H1 (cell line): ENCODE measurements around the gene SNRPB. TPM values are rescaled to one million over a fixed set of nuclear protein-coding genes. Genes with fewer than 3 reads are reported as not detected.

Experiments used
- CTCF ChIA-PET: fragments of 300-600 bp; sonication (Branson Sonifier 250); formaldehyde crosslinking; loops from one replicate; lab custom pipeline; 2021; ENCODE audit not compliant: partially characterized antibody; lab: Charles Lee
- POLR2A ChIA-PET: fragments of 300-600 bp; sonication (Branson Sonifier 250); formaldehyde crosslinking; loops from one replicate; lab custom pipeline; 2021; ENCODE audit warnings: inconsistent platforms; ENCODE audit not compliant: partially characterized antibody; lab: Charles Lee
- DNase-seq, 2 experiments: peaks; one replicate each; pipeline versions ENCODE4 v3.0.0 to v3.0.0-alpha.2; 2010 to 2022; ENCODE audit warnings: low spot score in 2 of 2, low read depth in 1 of 2, mixed read lengths in 1 of 2
- FAIRE-seq: peaks from 2 replicates; lab custom pipeline; 2011; peaks lifted over from hg19 to GRCh38; lab: Jason Lieb, UNC
- H2AFZ ChIP-seq: 2 replicates; pipeline ENCODE4 v1.8.1; 2012; ENCODE audit warnings: low read length, inconsistent platforms
- H2AK5ac ChIP-seq: 2 replicates; pipeline ENCODE4 v1.6.1; 2013; ENCODE audit warnings: low read depth, low read length
- H2BK120ac ChIP-seq: replicated peaks from 2 replicates; pipeline ENCODE3; 2013; ENCODE audit warnings: low read depth, low read length, inconsistent platforms
- H2BK12ac ChIP-seq: 2 replicates; pipeline ENCODE4 v1.6.1; 2013; ENCODE audit warnings: low read depth, low read length
- H2BK15ac ChIP-seq: 2 replicates; pipeline ENCODE4 v1.6.1; 2013; ENCODE audit warnings: low read length
- H2BK20ac ChIP-seq: 2 replicates; pipeline ENCODE4 v1.6.1; 2013; ENCODE audit warnings: low read length
- H2BK5ac ChIP-seq: 2 replicates; pipeline ENCODE4 v1.6.1; 2013; ENCODE audit warnings: low read depth, low read length
- H3K14ac ChIP-seq: 2 replicates; pipeline ENCODE4 v1.6.1; 2013; ENCODE audit warnings: inconsistent platforms; ENCODE audit not compliant: insufficient read length
- H3K18ac ChIP-seq: 2 replicates; pipeline ENCODE4 v1.6.1; 2013; ENCODE audit warnings: low read length; ENCODE audit errors: extremely low read depth
- H3K23ac ChIP-seq: 2 replicates; pipeline ENCODE4 v1.6.1; 2013; ENCODE audit warnings: inconsistent platforms; ENCODE audit not compliant: insufficient read length
- H3K23me2 ChIP-seq: 2 replicates; pipeline ENCODE4 v1.6.1; 2013; ENCODE audit warnings: low read depth, low read length
- H3K27ac ChIP-seq: 2 replicates; pipeline ENCODE4 v1.6.1; 2011; ENCODE audit warnings: low read depth, low read length, inconsistent platforms
- H3K27me3 ChIP-seq, 4 experiments: replicated peaks in 1 of 4; 1 replicate in 1 of 4; 2 replicates in 3 of 4; pipeline versions ENCODE4 v1.6.1 to v1.8.1; 2011 to 2013; ENCODE audit warnings: low read length in 3 of 4, mild to moderate bottlenecking in 3 of 4, inconsistent platforms in 2 of 4, mixed read lengths in 2 of 4, moderate library complexity in 1 of 4; ENCODE audit not compliant: control insufficient read depth in 3 of 4, insufficient read depth in 3 of 4; ENCODE audit errors: extremely low read depth in 1 of 4
- H3K36me3 ChIP-seq, 4 experiments: 2 replicates each; pipeline versions ENCODE4 v1.6.1 to v1.8.1; 2011 to 2013; ENCODE audit warnings: mild to moderate bottlenecking in 4 of 4, low read length in 3 of 4, moderate library complexity in 2 of 4, control low read depth in 1 of 4, inconsistent platforms in 1 of 4; ENCODE audit not compliant: insufficient read depth in 4 of 4, control insufficient read depth in 2 of 4
- H3K4ac ChIP-seq: replicated peaks from 2 replicates; pipeline ENCODE3; 2013; ENCODE audit warnings: low read length, low read depth, mixed read lengths, inconsistent platforms; ENCODE audit not compliant: insufficient read length
- H3K4me1 ChIP-seq, 4 experiments: replicated peaks in 1 of 4; 1 replicate in 1 of 4; 2 replicates in 3 of 4; pipeline versions ENCODE4 v1.6.1 to v1.8.1; 2011 to 2013; ENCODE audit warnings: low read length in 3 of 4, inconsistent platforms in 2 of 4, mixed read lengths in 1 of 4; ENCODE audit not compliant: insufficient read depth in 4 of 4, control insufficient read depth in 3 of 4
- H3K4me2 ChIP-seq, 2 experiments: 2 replicates each; pipeline versions ENCODE4 v1.6.1 to v1.8.1; 2011 to 2013; ENCODE audit warnings: low read depth in 2 of 2, low read length in 2 of 2, control low read depth in 1 of 2, inconsistent platforms in 1 of 2, mild to moderate bottlenecking in 1 of 2; ENCODE audit not compliant: insufficient read depth in 1 of 2
- H3K4me3 ChIP-seq, 4 experiments: fragments of 200-600, 300-600 bp in 1 of 4; sonication (generic), shearing (Covaris generic), sonication (Bioruptor Twin) in 1 of 4; 2 replicates each; pipeline versions ENCODE4 v1.5.1 to v1.8.1; 2011 to 2016; ENCODE audit warnings: low read length in 4 of 4, low read depth in 3 of 4, control low read depth in 2 of 4, inconsistent platforms in 2 of 4, mild to moderate bottlenecking in 2 of 4, mixed read lengths in 1 of 4, moderate library complexity in 1 of 4; ENCODE audit not compliant: insufficient read depth in 2 of 4; ENCODE audit errors: extremely low read depth in 1 of 4
- H3K56ac ChIP-seq: replicated peaks from 2 replicates; pipeline ENCODE3; 2013; ENCODE audit warnings: low read depth, mild to moderate bottlenecking, mixed read lengths, low read length, inconsistent platforms; ENCODE audit not compliant: insufficient read length
- H3K79me1 ChIP-seq: 2 replicates; pipeline ENCODE4 v1.6.1; 2013; ENCODE audit warnings: low read depth, low read length, control low read depth
- H3K79me2 ChIP-seq, 2 experiments: 2 replicates each; pipeline versions ENCODE4 v1.6.1 to v1.8.1; 2012 to 2013; ENCODE audit warnings: low read length in 2 of 2, mild to moderate bottlenecking in 2 of 2, inconsistent platforms in 1 of 2; ENCODE audit not compliant: insufficient read depth in 2 of 2, control insufficient read depth in 1 of 2
- H3K9ac ChIP-seq, 4 experiments: replicated peaks in 1 of 4; 1 replicate in 1 of 4; 2 replicates in 3 of 4; pipeline versions ENCODE4 v1.6.1 to v1.8.1; 2011 to 2013; ENCODE audit warnings: low read depth in 3 of 4, low read length in 3 of 4, control low read depth in 2 of 4, mild to moderate bottlenecking in 2 of 4, moderate library complexity in 2 of 4, inconsistent platforms in 1 of 4; ENCODE audit errors: extremely low read depth in 1 of 4
- H3K9me3 ChIP-seq, 2 experiments: 2 replicates each; pipeline versions ENCODE4 v1.6.1 to v1.8.1; 2012 to 2013; ENCODE audit warnings: mild to moderate bottlenecking in 2 of 2, moderate library complexity in 2 of 2, control low read depth in 1 of 2, inconsistent platforms in 1 of 2, low read depth in 1 of 2, low read length in 1 of 2, mixed read lengths in 1 of 2; ENCODE audit not compliant: insufficient read depth in 2 of 2
- H4K20me1 ChIP-seq, 2 experiments: replicated peaks in 1 of 2; 2 replicates each; pipeline versions ENCODE3 to v1.8.1; 2011 to 2013; ENCODE audit warnings: inconsistent platforms in 2 of 2, low read length in 2 of 2, mild to moderate bottlenecking in 1 of 2; ENCODE audit not compliant: insufficient read depth in 2 of 2, control insufficient read depth in 1 of 2
- H4K5ac ChIP-seq: 2 replicates; pipeline ENCODE4 v1.6.1; 2013; ENCODE audit warnings: low read length, low read depth, mixed read lengths, inconsistent platforms; ENCODE audit not compliant: insufficient read length
- H4K8ac ChIP-seq: 2 replicates; pipeline ENCODE4 v1.8.0; 2013; ENCODE audit warnings: mild to moderate bottlenecking, moderate library complexity, low read length, inconsistent platforms; ENCODE audit not compliant: insufficient read depth; ENCODE audit errors: extremely low read depth
- H4K91ac ChIP-seq: replicated peaks from 2 replicates; pipeline ENCODE3; 2013; ENCODE audit warnings: low read length, mixed read lengths, inconsistent platforms; ENCODE audit not compliant: insufficient read length
- POLR2A ChIP-seq, 2 experiments: IDR thresholded peaks; 1 replicate in 1 of 2; 2 replicates in 1 of 2; pipeline ENCODE4 v1.6.1; 2011; ENCODE audit warnings: low read depth in 2 of 2, low read length in 2 of 2, mild to moderate bottlenecking in 2 of 2; ENCODE audit errors: control extremely low read depth in 1 of 2
- RBBP5 ChIP-seq: IDR thresholded peaks from 2 replicates; pipeline ENCODE4 v1.7.1; 2012; ENCODE audit warnings: low read depth, mild to moderate bottlenecking, inconsistent platforms, low read length, moderate library complexity, borderline replicate concordance
- WGBS, 2 experiments: shearing (Covaris generic) in 1 of 2; methylation state at CpG; one replicate each; pipeline versions ENCODE4 v1.1.6 to v1.1.7; 2013 to 2015; ENCODE audit warnings: low lambda C conversion rate in 2 of 2, mixed read lengths in 2 of 2, inconsistent platforms in 1 of 2, low coverage in 1 of 2, missing lambda C conversion rate in 1 of 2; ENCODE audit not compliant: insufficient replicate concordance in 2 of 2, insufficient coverage in 1 of 2, insufficient read length in 1 of 2; ENCODE audit errors: extremely low coverage in 1 of 2, missing lambda C conversion rate in 1 of 2; 5-methylcytosine and 5-hydroxymethylcytosine counted together
- polyA plus RNA-seq, 7 experiments: library from polyadenylated mRNA; depleted of rRNA in 3 of 7; stranded (reverse) in 5 of 7; unstranded in 2 of 7; fragments of >200 nt in 5 of 7; fragments of 200-250 nt in 2 of 7; gene quantifications; 1 replicate in 5 of 7; 2 replicates in 1 of 7; 4 replicates in 1 of 7; pipeline versions ENCODE4 v1.2.1 to v1.2.3, GENCODE V29; 2011 to 2013; ENCODE audit warnings: missing spikeins in 2 of 7, mixed read lengths in 2 of 7
- total RNA-seq: library from RNA; stranded (reverse); fragmentation: NEBNext Ultra II Directional; extraction: Animal tissue kit (Norgen Biotek cat#: 25700); gene quantifications from 2 replicates; pipeline ENCODE4 v1.2.1, GENCODE V29; 2021

SNRPB gene
- total and polyA plus RNA-seq, 2 of the 8 experiments (the other 6 are each of a cell fraction or from before 2014, with no cell fraction given) = 507 to 589 TPM

DNA sequence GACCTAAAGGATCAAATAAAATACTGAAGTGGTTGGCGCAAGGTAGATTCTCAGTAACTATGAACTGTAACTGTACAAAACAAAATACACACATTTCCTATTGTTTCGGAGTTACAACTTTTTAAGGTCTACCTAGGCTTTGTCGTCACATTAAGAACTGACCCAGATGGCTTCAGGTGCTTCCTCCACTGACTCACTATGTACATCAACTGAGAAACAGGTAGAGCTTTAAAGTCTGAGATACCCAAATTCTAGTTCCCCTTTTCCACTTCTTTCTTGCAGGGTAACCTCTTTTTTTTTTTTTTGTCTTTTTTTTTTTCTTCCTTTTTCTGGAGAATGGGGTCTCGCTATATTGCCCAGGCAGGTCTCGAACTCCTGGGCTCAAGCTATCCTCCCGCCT is 5.5 kb downstream of the SNRPB start:
- no peak overlapping the region for H3K9ac ChIP-seq
- FAIRE-seq (no peak), DNase-seq (no peak)
- H4K5ac ChIP-seq = no peak overlapping the region
- peaks cover 31 to 56% of the 10 kb centered on the region in 2 experiments for H3K79me2 ChIP-seq
- no peak overlapping the region for H2BK20ac ChIP-seq
- ChIA-PET CTCF (interaction anchor here (0.6 to 1.3 kb wide), 4 partner anchors 9 to 127 kb away, joined by 3 read pairs; no protein-coding TSS in a partner anchor), POLR2A (interaction anchor here (0.6 to 8.2 kb wide), 3 partner anchors 6 to 183 kb away, joined by 3 to 119 read pairs (median 19); no protein-coding TSS in a partner anchor)
- TF ChIP-seq POLR2A (IDR thresholded peaks at IDR 0.05; ENCODE audit: control extremely low read depth in 1 of 2, low read depth in 2 of 2, low read length in 2 of 2) = 0 out of 3 replicates have a peak, but pooled peaks of 1 of the 2 experiments have one; percentile 38
- TF ChIP-seq RBBP5 = no peak
- H2BK120ac ChIP-seq = no peak overlapping the region
- H4K8ac ChIP-seq = no peak overlapping the region
- peaks cover 60 to 91% (median 74%) of the 10 kb centered on the region in 4 experiments for H3K36me3 ChIP-seq
- no peak overlapping the region for H2AK5ac ChIP-seq
- H3K27me3 ChIP-seq = no peaks in the 10 kb centered on the region
- H3K9me3 ChIP-seq = no peaks in the 10 kb centered on the region
- no peak overlapping the region for H2BK5ac ChIP-seq
- H3K56ac ChIP-seq = no peak overlapping the region
- no peak overlapping the region for H2BK15ac ChIP-seq
- no peak overlapping the region for H3K4me2 ChIP-seq
- no peak overlapping the region for H3K27ac ChIP-seq
- H3K23me2 ChIP-seq = peaks cover 4% of the 10 kb centered on the region
- WGBS, 2 experiments = 86% methylated on average over 6 of the region's 6 CpGs; no CpG with 5 or more reads in 1 of the 2 experiments
- no peak overlapping the region for H4K91ac ChIP-seq
- no peak overlapping the region for H3K14ac ChIP-seq
- H3K4me1 ChIP-seq = peaks cover 0 to 7% (median 2%) of the 10 kb centered on the region in 4 experiments; a peak in 3 of 7 replicates
- H2AFZ ChIP-seq = no peak overlapping the region
- no peak overlapping the region for H3K4ac ChIP-seq
- H3K4me3 ChIP-seq = no peak overlapping the region
- H3K79me1 ChIP-seq = no peaks in the 10 kb centered on the region; the same call in none of the 2 replicates
- no peak overlapping the region for H3K23ac ChIP-seq
- peaks cover 40 to 43% of the 10 kb centered on the region in 2 experiments for H4K20me1 ChIP-seq
- H3K18ac ChIP-seq = no peak overlapping the region
- no peak overlapping the region for H2BK12ac ChIP-seq
